Smooth muscle cell of the coronary artery (primary cell): ENCODE data around the gene PLPP6. TPM values are rescaled to one million over a fixed set of nuclear protein-coding genes. Genes with fewer than 3 reads are reported as not detected.

Experiments used
- total RNA-seq: library from RNA; depleted of rRNA; stranded (reverse); fragments of >200 nt; gene quantifications from 2 replicates; pipeline ENCODE4 v1.2.3, GENCODE V29; 2014; ENCODE audit warnings: low replicate concordance

The PLPP6 gene
- 4.0 and 5.0 TPM in 2 replicates for total RNA-seq

GRCh38 chr9:4662108-4662988 lies at the start of gene PLPP6:
TSS of gene PLPP6 (plus strand) at chr9:4662294. CDS start at chr9:4662376, 82 bp downstream.

DNA sequence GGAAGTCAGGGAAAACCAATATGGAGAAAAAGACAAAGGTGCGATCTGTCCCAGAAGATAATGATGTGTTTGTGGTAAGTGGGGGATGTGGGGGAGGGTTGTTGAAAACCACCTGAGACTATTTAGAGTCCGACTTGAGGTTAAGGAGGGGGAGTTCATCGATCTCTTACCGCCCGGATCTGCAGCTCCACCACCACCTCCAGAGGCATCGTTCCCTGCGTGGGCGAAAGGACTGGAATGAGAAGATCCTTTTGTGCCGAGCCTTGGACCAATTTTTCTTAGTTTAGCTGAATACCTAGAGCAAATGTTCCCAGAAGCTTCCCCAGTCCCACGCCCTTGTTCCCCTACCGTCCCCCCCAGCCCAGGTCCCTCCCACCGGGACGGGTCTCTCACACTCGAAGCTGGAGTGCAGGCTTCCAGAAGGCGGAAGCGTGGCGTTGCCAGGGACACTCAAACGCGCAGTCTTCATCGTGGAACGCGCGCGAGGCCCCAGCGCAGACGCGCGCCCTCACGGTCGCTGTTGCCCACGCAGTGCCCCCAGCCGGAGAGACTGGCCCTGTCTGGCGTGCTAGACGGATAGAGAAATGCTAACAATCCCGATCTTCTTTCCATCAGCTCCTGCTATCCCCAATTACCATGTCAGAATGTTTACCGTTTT lies 4.1 kb downstream of the PLPP6 start, which contains the start of gene SPATA6L:
SPATA6L (minus strand) TSS at position 439 of the 658 bp plus-strand sequence; CDS start at position 209, 230 bp downstream.

GRCh38 chr9:4679268-4680172 lies 17.4 kb downstream of the PLPP6 start, which contains the start of gene CDC37L1:
TSS of gene CDC37L1 (plus strand) at chr9:4679569. CDS start at chr9:4679768, 199 bp downstream.

Other genes with a start within 250 kb of the PLPP6 start
- 14.2 and 19.5 TPM in 2 replicates for gene SLC1A1, start 171.8 kb upstream of the PLPP6 start, total RNA-seq
- gene SPATA6L, start 4.2 kb downstream of the PLPP6 start, total RNA-seq, result 0.23 and 0.38 TPM in 2 replicates
- 14.7 and 18.8 TPM in 2 replicates for gene CDC37L1, start 17.3 kb downstream of the PLPP6 start, total RNA-seq
- 55.0 and 71.0 TPM in 2 replicates for gene AK3, start 78.9 kb downstream of the PLPP6 start, total RNA-seq
- 7.1 and 16.7 TPM in 2 replicates for gene RCL1, start 130.7 kb downstream of the PLPP6 start, total RNA-seq